GM18873 (cell line): ENCODE measurements around the gene PFKFB4.
"Not testable (repeated sequence)": the region's sequence is repeated elsewhere in the genome, so short reads cannot be mapped to it uniquely, and the experiment has no call there.

Experiments
- ATAC-seq: cut with Tn5 transposase; IDR thresholded peaks from one replicate; pipeline ENCODE4 v1.9.1; 2021; ENCODE audit warnings: mild to moderate bottlenecking, moderate library complexity, moderate number of reproducible peaks; ENCODE audit not compliant: unreplicated experiment, low FRiP score

PFKFB4 gene

DNA sequence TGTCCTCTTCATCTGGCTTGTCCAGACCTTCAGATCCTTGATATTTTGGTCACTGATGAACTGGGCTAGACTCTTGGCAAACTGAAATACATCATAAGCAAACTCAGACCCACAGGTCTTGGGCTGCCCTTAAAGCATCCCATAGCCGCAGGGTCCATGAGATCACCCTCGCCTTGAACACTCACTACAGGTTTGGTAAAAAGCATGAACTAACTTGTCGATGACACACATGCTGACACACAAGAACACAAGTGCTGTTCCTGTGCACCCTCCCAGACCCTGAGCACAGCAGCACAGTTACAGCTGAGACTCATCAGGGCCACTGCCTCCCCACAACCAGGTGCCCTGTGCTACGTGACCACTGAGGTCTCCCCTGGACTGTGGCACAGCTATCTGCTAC is 21.0 kb downstream of the PFKFB4 start:
- ATAC-seq, result no peak

- no peak for ATAC-seq
These were observed 23.6 kb downstream of the PFKFB4 start for GRCh38 chr3:48532977-48533337.

GRCh38 chr3:48532271-48532976 is 24.2 kb downstream of the PFKFB4 start:
- no peak for ATAC-seq

DNA sequence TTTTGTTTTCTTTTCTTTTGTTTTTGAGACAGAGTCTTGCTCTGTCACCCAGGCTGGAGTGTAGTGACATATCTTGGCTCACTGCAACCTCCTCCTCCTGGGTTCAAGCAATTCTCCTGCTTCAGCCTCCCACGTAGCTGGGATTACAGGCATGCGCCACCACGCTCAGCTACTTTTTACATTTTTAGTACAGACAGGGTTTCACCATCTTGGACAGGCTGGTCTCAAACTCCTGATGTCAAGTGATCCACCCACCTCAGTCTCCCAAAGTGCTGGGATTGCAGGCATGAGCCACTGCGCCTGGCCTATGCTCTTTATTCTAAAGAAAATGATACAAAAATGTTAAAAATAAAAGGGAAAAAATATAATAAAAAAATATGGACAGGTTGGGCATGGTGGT is 25.9 kb downstream of the PFKFB4 start:
- not testable (repeated sequence) for ATAC-seq

- no peak for ATAC-seq
These were observed 27.8 kb downstream of the PFKFB4 start for GRCh38 chr3:48528754-48529153.

DNA sequence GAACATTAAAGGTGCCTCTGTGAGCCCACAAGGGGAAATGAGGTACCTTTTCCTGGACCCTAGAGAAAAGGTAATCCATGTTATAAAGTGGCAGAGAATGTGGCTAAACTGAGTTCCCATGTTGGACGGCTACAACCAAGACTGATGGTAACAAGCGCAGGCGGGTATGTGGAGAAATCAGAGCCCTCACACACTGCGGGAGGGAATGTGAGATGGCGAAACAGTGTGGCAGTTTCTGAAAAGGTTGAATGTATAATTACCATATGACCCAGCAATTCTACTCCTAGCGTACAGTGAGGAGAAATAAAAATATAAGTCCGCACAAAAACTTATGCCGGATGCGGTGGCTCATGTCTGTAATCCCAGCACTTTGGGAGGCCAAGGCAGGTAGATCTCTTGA is 28.6 kb downstream of the PFKFB4 start:
- no peak for ATAC-seq

DNA sequence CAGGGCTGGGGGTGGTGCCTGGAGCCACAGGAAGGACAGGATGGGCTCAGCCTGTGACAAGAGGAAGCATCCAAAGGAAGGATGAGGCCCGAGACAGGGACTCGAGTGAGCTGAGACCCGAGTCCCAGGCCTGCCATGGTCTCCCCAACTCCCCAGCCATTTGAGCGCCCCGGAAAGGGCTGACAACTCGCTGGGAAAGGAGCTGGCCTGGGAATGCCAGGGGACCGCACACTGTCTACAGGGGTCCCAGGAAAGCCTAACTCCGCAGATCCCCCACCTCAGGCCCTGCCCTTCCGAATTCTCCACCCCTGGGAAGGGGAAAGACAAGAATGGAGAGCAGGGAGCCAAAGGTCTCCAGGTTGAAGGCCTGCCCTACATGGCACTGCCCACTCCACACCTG is 31.6 kb downstream of the PFKFB4 start:
- no peak for ATAC-seq

DNA sequence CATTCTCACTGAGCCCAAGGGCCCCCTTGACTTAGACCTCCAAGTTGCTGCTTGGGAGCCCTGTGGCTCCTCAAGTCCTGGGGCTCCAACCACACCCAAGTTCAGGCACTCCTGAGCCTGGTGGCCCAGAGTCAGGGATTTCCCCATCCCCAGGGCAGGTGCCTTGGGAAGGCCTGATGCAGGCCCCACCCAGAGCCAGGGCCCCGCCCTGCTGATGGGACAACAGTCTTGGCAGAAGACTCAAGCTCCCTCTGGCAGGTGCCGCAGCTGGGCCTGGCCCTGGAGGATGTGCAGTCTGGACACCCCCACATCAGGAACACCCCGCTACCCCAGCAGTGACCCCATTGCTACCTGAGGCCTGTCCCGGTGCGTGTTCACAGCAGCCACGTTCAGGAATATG is 35.0 kb downstream of the PFKFB4 start:
- no peak for ATAC-seq

GRCh38 chr3:48519277-48519643 is 37.3 kb downstream of the PFKFB4 start:
- no peak for ATAC-seq

DNA sequence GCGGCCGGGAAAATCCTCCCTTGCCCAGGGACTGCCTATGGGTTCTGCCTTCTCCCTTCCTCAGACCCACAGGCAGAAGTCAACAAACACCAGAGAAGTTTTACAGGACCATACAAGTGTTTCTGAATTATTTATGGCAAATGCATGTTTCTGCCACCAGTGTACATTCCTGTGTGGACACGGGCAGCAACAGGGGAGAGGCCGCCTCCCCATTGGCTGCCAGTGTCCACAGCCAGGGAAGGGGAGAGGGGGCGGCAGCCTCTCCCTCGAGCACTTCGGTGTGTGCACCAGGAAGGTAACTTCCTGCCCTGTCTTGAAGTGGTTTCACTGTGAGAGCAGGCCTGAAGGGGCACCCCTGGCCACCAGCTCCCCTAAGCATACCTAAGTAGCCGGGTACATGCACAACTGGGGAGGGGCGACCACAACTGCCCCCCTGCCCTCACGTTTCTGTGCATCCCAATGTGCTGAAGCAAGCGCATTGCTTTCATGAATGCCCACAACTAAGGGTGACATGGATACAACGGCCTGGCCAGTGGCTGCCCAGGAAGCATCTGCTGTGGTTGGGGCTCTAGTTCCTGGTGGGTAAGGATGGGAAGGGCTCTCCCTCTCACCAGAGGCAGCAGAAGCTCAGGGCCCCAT is 37.8 kb downstream of the PFKFB4 start:
- no peak for ATAC-seq

GRCh38 chr3:48518069-48518468 is 38.5 kb downstream of the PFKFB4 start:
- no peak for ATAC-seq

DNA sequence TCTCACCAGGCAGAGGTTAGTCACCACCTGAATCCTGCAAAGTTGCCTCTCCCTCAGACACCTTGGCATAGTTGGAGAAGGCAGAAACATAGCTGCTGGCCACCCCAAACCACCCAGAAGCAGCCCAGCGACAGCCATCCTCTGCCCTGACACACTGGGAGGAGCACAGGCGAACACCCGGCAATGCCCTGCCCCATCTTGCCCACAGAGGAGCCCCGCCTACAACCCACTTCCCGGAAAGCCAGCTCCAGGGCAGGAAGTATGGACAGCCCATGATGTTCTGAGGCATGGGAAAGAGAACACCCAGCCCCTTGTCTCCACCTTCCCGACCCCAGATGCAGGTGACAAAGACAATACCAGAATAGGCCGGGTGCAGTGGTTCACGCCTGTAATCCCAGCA is 40.0 kb downstream of the PFKFB4 start:
- no peak for ATAC-seq

GRCh38 chr3:48514431-48515227 is 42.0 kb downstream of the PFKFB4 start:
- no peak for ATAC-seq

DNA sequence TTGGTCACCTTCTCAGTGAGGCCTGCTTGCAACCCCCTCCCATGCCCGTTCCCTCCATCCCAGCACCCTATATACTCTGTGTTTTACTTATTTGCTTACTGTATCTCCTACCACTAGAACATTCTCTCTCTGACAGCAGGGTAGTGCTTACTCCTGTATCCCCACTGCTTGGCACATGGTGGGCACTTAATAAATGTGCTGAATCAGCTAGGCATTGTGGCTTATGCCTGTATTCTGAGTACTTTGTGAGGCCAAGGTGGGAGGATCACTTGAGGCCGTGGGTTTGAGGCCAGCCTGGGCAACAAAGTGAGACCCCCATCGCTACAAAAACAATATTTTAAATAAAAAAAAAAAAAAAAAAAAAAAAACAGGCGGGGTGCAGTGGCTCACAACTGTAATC is 45.1 kb downstream of the PFKFB4 start:
- no peak for ATAC-seq

DNA sequence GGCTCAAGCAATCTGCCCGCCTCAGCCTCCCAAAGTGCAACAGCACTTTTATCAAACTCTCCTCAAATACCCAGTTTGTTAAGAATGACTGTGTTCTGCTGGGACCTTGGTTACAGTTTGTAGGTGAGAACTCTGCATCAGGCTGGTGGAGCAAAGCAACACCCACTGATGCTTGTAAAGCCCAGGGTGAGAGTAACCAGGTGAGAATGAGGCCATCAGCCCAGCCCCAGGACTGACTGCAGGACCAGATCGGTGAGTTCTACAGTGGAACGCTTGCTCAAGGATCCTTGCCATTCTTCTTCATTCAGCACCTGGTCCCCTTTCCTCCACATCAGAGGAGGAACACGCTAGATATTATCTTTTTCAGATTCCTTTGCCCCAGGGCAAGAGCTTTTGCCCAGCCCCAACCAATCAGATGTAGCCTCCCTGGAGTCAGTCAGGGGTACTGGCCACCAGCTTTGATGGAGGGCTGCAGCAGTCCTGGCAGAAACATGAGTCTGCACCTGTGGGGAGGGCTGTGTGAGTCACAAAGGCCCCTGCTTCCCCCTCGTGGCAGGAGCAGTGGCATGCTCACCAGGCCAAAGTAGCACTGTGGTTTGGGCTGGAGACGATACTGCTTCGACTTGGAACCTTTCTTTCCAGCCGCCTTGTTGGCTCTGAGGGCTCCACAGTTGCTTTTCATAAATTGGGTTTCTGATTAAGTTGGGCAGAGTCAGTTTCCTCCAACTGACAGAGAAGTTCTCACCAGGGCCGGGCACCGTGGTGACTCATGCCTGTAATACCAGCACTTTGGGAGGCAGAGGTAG is 49.1 kb downstream of the PFKFB4 start:
- ATAC-seq, result no peak

- no peak for ATAC-seq
These were observed 50.6 kb downstream of the PFKFB4 start for GRCh38 chr3:48505968-48506504.

DNA sequence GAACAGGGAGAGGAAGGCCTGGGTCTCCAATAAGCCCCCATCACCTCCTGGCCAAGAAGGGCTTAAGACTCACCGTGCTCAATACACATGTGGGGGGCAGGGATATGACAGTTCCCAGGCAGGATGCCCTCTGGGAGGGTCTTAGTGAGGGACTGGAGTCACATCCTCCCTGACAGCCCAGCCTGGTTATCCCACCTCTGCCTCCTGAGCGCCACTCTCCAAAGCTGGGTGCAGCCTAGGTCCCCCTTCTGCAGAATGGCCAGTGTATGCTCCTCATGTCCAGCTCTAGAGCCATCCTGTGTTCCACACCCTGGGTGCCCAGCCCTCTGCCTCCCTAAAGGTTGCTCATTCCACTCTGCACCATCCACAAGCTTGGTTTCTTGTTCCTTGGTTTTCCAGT is 51.5 kb downstream of the PFKFB4 start:
- no peak for ATAC-seq

GRCh38 chr3:48504051-48504946 is 52.3 kb downstream of the PFKFB4 start, which contains the start of gene SHISA5:
TSS of gene SHISA5 (minus strand) at chr3:48504174. CDS start at chr3:48504094, 80 bp downstream.
- no peak for ATAC-seq

DNA sequence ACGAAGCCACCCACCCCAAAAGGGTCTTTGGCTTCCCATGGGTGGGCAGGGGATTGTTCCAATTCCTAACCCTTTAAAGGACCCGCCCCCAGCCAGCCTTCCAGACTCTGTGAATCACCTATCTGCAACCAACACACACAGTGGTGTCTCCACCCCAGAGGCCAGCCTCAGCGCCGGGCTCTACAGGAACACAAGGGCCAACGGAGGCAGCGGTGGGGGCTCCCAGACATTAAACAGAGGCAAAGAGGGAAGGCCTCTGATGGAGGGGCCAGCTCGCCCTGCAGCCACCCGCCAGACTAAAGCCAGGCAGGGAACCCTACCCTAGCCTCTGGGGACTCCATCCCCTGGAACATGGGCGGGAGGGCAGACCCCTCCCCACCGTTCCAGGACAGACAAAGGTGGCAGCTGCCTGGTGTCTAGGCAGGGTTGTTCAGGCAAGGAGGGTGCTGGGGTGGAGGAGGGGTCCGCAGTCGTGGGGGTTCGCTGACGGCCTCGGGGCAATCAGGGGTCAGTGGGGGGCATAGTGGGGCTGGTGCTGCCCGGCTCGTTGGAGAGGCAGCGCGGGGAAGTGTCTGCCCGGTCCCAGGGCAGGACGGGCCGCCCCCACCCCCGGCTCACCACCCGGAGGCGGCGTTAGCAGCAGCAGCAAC is 53.1 kb downstream of the PFKFB4 start:
- no peak for ATAC-seq
